Measurements from ENCODE around the gene CREB3L4. TPM values are rescaled to one million over a fixed set of nuclear protein-coding genes. Genes with fewer than 3 reads are reported as not detected.
A peak's percentile ranks its signal among the peaks of the same experiment; 100 is the strongest.
"Not testable (repeated sequence)": the region's sequence is repeated elsewhere in the genome, so short reads cannot be mapped to it uniquely, and the experiment has no call there.

Gene CREB3L4
- polyA plus RNA-seq, 2 donors: 9.4 to 10.0 TPM

DNA sequence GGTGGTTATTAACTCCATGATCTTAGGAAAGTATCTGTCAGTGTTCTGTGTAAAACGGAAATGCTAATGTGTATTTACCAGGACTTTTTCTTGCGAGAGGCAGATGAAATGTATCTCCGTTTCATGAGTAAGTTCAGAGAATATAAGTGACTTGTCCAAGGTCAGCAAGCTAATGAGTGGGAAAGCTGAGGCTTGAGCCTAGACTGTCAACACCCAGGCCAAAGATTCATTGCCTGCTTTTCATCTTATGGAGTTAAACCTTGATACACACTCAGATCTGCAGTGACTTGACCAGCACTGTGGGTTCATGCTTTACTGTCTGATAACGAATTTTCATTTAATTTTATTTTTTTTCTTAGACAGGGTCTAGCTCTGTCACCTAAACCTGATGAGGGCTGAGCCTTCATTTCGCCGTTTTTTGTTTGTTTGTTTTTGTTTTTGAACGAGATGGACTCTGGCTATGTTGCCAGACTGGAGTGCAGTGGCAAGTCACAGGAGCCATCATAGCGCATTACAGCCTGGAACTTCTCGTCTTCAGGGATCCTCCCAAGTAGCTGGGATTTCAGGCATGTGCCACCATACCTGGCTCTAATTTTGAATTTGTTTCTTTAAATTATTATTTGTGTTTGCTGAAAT lies 10.7 kb downstream of the CREB3L4 start:
- 57 to 60% methylated on average over 9 of the region's 9 CpGs for WGBS, 2 donors
- H3K9me3 ChIP-seq (ENCODE audit: control insufficient read depth in 2 of 2, insufficient read depth in 1 of 2, low read depth in 1 of 2, low read length in 1 of 2): no peaks in the 10 kb centered on the region
- H3K36me3 ChIP-seq (ENCODE audit: control insufficient read depth in 2 of 2, insufficient read depth in 2 of 2, low read length in 1 of 2): peaks cover 6 to 17% of the 10 kb centered on the region in 2 donors
- peak overlapping the region in 1 of 2 donors; percentile 85 for H3K4me3 ChIP-seq (ENCODE audit: low read depth in 1 of 2, low read length in 2 of 2)
- H3K27me3 ChIP-seq (ENCODE audit: control insufficient read depth in 1 of 2, insufficient read depth in 2 of 2, low read length in 2 of 2): no peaks in the 10 kb centered on the region
- H3K27ac ChIP-seq (ENCODE audit: low read depth in 2 of 2, low read length in 1 of 2): peak overlapping the region in 1 of 2 donors; percentile 79
- H3K4me1 ChIP-seq (ENCODE audit: control insufficient read depth in 2 of 2, insufficient read depth in 2 of 2, low read length in 1 of 2): no peaks in the 10 kb centered on the region

DNA sequence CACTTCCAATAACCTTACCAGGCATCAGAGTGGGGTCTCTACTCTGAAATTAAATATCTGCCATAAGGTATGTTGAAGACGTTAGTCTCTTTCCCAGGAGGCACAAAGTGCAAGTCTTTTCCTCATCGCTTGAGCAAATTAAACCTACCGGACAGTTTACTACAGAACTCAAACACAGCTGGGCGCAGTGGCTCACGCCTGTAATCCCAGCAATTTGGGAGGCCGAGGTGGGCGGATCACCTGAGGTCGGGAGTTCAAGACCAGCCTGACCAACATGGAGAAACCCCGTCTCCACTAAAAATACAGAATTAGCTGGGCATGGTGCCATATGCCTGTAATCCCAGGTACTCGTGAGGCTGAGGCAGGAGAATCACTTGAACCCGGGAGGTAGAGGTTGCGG lies 11.4 kb downstream of the CREB3L4 start:
- not testable (repeated sequence) for H3K27me3 ChIP-seq (ENCODE audit: control insufficient read depth in 1 of 2, insufficient read depth in 2 of 2, low read length in 2 of 2); H3K4me1 ChIP-seq (ENCODE audit: control insufficient read depth in 2 of 2, insufficient read depth in 2 of 2, low read length in 1 of 2); H3K9me3 ChIP-seq (ENCODE audit: control insufficient read depth in 2 of 2, insufficient read depth in 1 of 2, low read depth in 1 of 2, low read length in 1 of 2); H3K4me3 ChIP-seq (ENCODE audit: low read depth in 1 of 2, low read length in 2 of 2); H3K27ac ChIP-seq (ENCODE audit: low read depth in 2 of 2, low read length in 1 of 2)
- H3K36me3 ChIP-seq (ENCODE audit: control insufficient read depth in 2 of 2, insufficient read depth in 2 of 2, low read length in 1 of 2): peaks cover 0 to 10% of the 10 kb centered on the region in 2 donors
- WGBS, 2 donors: 91% methylated on average over 12 of the region's 12 CpGs

DNA sequence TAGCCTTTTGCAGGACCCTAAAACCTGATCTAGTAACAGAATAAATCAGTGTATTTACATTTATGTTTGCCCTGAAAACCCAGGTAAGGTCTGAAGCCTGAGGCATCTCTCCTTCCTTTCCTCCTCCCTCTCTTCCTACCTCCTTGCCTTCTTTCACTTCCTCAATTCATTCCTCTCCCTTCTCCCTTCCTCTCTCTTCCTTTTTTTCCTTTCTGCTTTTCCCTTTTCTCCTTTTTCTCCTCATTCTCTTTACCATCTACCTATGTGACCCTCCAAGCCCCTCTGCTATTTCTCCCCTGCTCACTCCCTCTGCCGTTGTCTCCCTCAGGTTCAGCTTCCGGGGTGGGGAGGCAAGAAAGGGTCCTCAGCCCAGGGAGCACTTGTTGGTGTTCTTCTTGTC lies 14.0 kb downstream of the CREB3L4 start:
- H3K27me3 ChIP-seq (ENCODE audit: control insufficient read depth in 1 of 2, insufficient read depth in 2 of 2, low read length in 2 of 2); H3K4me1 ChIP-seq (ENCODE audit: control insufficient read depth in 2 of 2, insufficient read depth in 2 of 2, low read length in 1 of 2); H3K36me3 ChIP-seq (ENCODE audit: control insufficient read depth in 2 of 2, insufficient read depth in 2 of 2, low read length in 1 of 2); H3K27ac ChIP-seq (ENCODE audit: low read depth in 2 of 2, low read length in 1 of 2); H3K4me3 ChIP-seq (ENCODE audit: low read depth in 1 of 2, low read length in 2 of 2); H3K9me3 ChIP-seq (ENCODE audit: control insufficient read depth in 2 of 2, insufficient read depth in 1 of 2, low read depth in 1 of 2, low read length in 1 of 2): not testable (repeated sequence)
- WGBS, 2 donors: 84 to 85% methylated on average over 2 of the region's 2 CpGs

DNA sequence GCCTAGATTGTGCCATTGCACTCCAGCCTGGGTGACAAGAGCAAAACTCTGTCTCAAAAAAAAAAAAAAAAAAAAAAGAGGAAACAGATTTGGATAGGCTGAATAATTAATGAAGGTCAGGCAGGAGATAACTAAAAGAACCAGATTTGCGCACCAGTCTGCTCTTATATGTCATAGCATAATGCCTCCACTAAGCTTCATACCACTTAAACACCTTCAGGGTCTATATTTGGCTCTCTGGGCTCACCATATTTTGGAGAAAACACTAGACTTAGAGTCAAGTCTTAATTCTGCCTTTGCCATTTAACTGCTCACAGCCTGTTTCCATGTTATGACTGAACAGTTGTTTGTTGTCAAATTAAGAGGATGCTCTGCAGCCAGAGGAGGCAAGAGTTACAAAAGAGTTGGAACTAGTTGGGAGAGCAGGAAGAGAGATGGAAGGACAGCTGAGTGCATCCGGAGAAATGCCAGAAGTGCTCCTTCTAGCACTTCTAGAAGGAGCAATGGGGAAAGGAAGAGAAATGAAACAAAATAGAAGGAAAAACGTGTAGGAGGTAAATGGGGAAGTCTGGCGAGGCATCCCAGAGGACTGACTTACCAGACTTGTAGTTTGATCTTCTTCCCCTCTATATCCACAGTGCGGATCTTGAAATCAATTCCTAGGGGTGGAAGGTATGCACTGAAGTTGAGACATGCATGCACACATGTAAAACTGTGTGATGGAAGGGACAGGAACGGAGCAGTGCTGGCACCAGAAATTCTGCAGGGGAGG lies 16.6 kb downstream of the CREB3L4 start:
- Histone ChIP-seq H3K9me3 (ENCODE audit: control insufficient read depth in 2 of 2, insufficient read depth in 1 of 2, low read depth in 1 of 2, low read length in 1 of 2) (no peaks in the 10 kb centered on the region), H3K4me3 (ENCODE audit: low read depth in 1 of 2, low read length in 2 of 2) (no peak overlapping the region), H3K27me3 (ENCODE audit: control insufficient read depth in 1 of 2, insufficient read depth in 2 of 2, low read length in 2 of 2) (no peaks in the 10 kb centered on the region), H3K4me1 (ENCODE audit: control insufficient read depth in 2 of 2, insufficient read depth in 2 of 2, low read length in 1 of 2) (no peaks in the 10 kb centered on the region), H3K36me3 (ENCODE audit: control insufficient read depth in 2 of 2, insufficient read depth in 2 of 2, low read length in 1 of 2) (peaks cover 0 to 5% of the 10 kb centered on the region in 2 donors), H3K27ac (ENCODE audit: low read depth in 2 of 2, low read length in 1 of 2) (no peak overlapping the region)
- WGBS, 2 donors: 67 to 72% methylated on average over 6 of the region's 6 CpGs

DNA sequence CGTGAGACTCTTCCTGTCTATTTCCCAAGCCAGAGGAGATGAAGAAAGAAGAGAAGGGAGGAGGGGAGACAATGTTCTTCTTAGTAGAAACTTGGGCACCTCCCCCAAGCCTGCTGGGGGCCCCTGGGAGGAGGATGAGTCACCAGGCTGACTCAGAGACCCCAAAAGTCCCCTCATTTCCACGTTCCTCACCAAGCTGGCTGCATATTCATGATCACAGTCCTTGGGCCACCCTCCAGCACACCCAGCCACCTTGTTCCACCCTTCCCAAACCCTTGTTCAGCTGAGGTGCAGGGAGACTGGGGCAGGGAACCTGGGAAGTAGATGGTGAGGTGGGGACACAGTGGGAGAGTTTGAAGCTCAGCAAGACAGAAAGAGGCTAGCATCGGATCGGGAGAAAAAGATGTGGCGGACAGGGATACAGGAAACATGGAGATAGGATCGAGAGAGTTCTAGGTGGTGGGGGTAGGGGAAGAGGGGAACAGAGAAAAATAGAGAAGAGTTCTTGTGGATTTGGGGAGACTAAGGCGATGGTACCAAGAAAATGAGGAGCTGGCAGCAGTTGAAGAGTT lies 17.7 kb downstream of the CREB3L4 start:
- WGBS, 2 donors: 12 to 13% methylated on average over 7 of the region's 7 CpGs
- H3K4me3 ChIP-seq (ENCODE audit: low read depth in 1 of 2, low read length in 2 of 2): peak overlapping the region; percentile 56 to 67
- no peaks in the 10 kb centered on the region for H3K9me3 ChIP-seq (ENCODE audit: control insufficient read depth in 2 of 2, insufficient read depth in 1 of 2, low read depth in 1 of 2, low read length in 1 of 2)

DNA sequence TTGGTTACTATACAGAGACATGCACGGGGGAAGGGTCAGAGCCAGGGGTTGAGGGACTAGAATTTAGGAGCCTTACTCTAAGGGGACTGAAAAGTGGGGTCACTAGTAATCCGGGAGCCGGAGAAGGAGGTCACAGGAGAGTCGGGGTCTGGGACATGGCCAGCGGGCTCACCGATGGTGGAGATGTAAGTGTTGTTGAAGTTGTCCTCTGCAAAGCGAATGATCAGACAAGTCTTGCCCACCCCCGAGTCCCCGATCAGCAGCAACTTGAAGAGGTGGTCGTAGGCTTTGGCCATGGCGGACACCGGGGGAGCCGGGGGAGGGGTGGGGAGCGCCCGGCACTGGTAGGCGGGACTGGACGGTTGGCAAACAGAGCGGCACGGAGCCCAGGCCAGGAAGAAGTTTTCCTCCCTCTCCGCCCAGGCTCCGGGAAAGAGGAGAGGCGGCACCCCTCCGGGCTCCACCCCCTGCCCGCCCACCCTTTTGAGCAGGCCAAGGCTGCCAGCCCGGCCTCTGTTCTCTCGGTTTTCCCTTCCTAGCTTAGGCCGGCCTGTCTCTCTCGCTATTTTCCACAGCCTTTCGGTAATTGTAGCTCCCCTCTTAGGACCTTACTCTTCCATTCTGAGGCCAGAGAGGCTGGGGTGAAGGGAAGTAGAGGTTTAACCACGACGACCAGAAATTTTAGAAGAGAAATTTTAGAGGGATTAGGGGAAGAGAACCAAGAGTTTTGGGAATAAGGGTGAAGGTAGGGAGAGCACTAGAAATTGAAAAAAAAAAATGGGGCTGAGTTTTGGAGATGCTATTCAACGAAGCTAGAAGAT lies 18.4 kb downstream of the CREB3L4 start, which contains the start of gene RAB13:
Gene RAB13 (minus strand): TSS at position 399 of the 821 bp plus-strand sequence. CDS start 103 bp downstream, at position 296.
- H3K27me3 ChIP-seq (ENCODE audit: control insufficient read depth in 1 of 2, insufficient read depth in 2 of 2, low read length in 2 of 2): no peaks in the 10 kb centered on the region
- peak within 1 kb of the TSS; percentile 90 to 92 for H3K27ac ChIP-seq (ENCODE audit: low read depth in 2 of 2, low read length in 1 of 2)
- peaks cover 0 to 5% of the 10 kb centered on the region in 2 donors for H3K36me3 ChIP-seq (ENCODE audit: control insufficient read depth in 2 of 2, insufficient read depth in 2 of 2, low read length in 1 of 2)
- WGBS, 2 donors: 2 to 4% methylated on average over 21 to 32 of the region's 32 CpGs
- H3K4me3 ChIP-seq (ENCODE audit: low read depth in 1 of 2, low read length in 2 of 2): peak within 1 kb of the TSS; percentile 56 to 67
- H3K9me3 ChIP-seq (ENCODE audit: control insufficient read depth in 2 of 2, insufficient read depth in 1 of 2, low read depth in 1 of 2, low read length in 1 of 2): no peaks in the 10 kb centered on the region
- H3K4me1 ChIP-seq (ENCODE audit: control insufficient read depth in 2 of 2, insufficient read depth in 2 of 2, low read length in 1 of 2): no peaks in the 10 kb centered on the region

More for the DNA sequence above, 17.7 kb downstream of the CREB3L4 start:
- peaks cover 0 to 5% of the 10 kb centered on the region in 2 donors for H3K36me3 ChIP-seq (ENCODE audit: control insufficient read depth in 2 of 2, insufficient read depth in 2 of 2, low read length in 1 of 2)
- no peaks in the 10 kb centered on the region for H3K4me1 ChIP-seq (ENCODE audit: control insufficient read depth in 2 of 2, insufficient read depth in 2 of 2, low read length in 1 of 2)
- H3K27ac ChIP-seq (ENCODE audit: low read depth in 2 of 2, low read length in 1 of 2): peak overlapping the region; percentile 90 to 91
- H3K27me3 ChIP-seq (ENCODE audit: control insufficient read depth in 1 of 2, insufficient read depth in 2 of 2, low read length in 2 of 2): no peaks in the 10 kb centered on the region

DNA sequence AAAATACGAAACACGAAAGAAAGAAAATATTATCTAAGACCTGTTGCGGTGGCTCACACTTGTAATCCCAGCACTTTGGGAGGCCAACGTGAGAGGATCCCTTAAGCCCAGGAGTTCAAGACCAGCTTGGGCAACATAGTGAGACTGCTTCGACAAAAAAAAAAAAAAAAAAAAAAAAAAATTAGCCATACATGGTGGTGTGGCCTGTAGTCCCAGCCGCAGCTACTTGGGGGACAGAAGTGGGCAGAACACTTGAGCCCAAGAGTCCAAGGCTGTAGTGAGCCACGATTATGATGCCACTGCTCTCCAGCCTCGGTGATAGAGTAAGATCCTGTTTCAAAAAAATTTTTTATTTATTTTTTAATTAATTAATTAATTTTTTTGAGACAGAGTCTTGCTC lies 19.9 kb downstream of the CREB3L4 start:
- peaks cover 0 to 2% of the 10 kb centered on the region in 2 donors for H3K36me3 ChIP-seq (ENCODE audit: control insufficient read depth in 2 of 2, insufficient read depth in 2 of 2, low read length in 1 of 2)
- no peaks in the 10 kb centered on the region for H3K4me1 ChIP-seq (ENCODE audit: control insufficient read depth in 2 of 2, insufficient read depth in 2 of 2, low read length in 1 of 2)
- 89 to 92% methylated on average over 8 of the region's 8 CpGs for WGBS, 2 donors
- no peak overlapping the region for H3K4me3 ChIP-seq (ENCODE audit: low read depth in 1 of 2, low read length in 2 of 2)
- peak overlapping the region in 1 of 2 donors; percentile 13 for H3K27ac ChIP-seq (ENCODE audit: low read depth in 2 of 2, low read length in 1 of 2)
- no peaks in the 10 kb centered on the region for H3K9me3 ChIP-seq (ENCODE audit: control insufficient read depth in 2 of 2, insufficient read depth in 1 of 2, low read depth in 1 of 2, low read length in 1 of 2)
- H3K27me3 ChIP-seq (ENCODE audit: control insufficient read depth in 1 of 2, insufficient read depth in 2 of 2, low read length in 2 of 2): no peaks in the 10 kb centered on the region

DNA sequence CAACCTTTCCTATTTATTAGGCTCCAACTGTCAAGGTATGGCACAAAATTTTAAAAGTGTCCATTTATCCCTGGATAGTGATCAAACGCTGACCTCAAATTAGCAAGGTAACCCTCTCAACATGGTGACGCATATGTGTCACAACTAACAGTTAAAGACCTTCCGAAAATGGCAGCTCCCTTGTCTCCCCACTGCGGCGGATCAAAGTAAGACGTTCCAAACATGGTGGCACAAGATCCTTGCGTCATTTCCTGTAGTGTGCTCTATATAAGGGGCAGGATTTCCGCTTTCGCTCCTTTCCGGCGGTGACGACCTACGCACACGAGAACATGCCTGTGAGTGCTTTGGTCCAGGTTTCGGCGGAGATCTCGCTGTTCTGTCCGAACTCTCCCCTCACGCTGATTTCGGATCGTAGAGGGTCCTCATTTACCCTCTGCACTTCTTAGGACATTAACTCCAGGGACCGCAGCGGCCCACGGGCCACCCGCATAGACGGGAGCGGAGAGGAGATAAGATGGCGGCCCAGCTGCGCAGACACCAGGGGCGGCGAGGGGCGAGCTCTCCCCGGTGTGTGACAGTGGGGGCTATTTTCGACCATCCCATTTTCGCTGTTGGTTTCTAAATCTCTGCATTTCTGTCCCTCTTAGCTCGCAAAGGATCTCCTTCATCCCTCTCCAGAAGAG lies 22.9 kb downstream of the CREB3L4 start, which contains the start of gene RPS27:
Gene RPS27 (plus strand): TSS at position 295 of the 683 bp plus-strand sequence. CDS start 35 bp downstream, at position 330.
- H3K9me3 ChIP-seq (ENCODE audit: control insufficient read depth in 2 of 2, insufficient read depth in 1 of 2, low read depth in 1 of 2, low read length in 1 of 2): no peaks in the 10 kb centered on the region
- no peaks in the 10 kb centered on the region for H3K4me1 ChIP-seq (ENCODE audit: control insufficient read depth in 2 of 2, insufficient read depth in 2 of 2, low read length in 1 of 2)
- peaks cover 0 to 5% of the 10 kb centered on the region in 2 donors for H3K36me3 ChIP-seq (ENCODE audit: control insufficient read depth in 2 of 2, insufficient read depth in 2 of 2, low read length in 1 of 2)
- H3K27ac ChIP-seq (ENCODE audit: low read depth in 2 of 2, low read length in 1 of 2): peak within 1 kb of the TSS; percentile 92 to 99
- 0 to 1% methylated on average over 36 of the region's 36 CpGs for WGBS, 2 donors
- no peaks in the 10 kb centered on the region for H3K27me3 ChIP-seq (ENCODE audit: control insufficient read depth in 1 of 2, insufficient read depth in 2 of 2, low read length in 2 of 2)
- peak within 1 kb of the TSS; percentile 72 to 96 for H3K4me3 ChIP-seq (ENCODE audit: low read depth in 1 of 2, low read length in 2 of 2)

All from esophagus (tissue), 2 donors.